Activated CD4-positive, CD25-positive, alpha-beta regulatory T cell (primary cell): Measurements from ENCODE around the gene FAM240B.

Experiments
- DNase-seq, 4 experiments: peaks; one replicate each; lab custom pipeline; 2025; lab: John Stamatoyannopoulos, UW

The FAM240B gene

GRCh38 chr9:38668791-38669466 lies 51.0 kb downstream of the FAM240B start:
- no peak for DNase-seq

- DNase-seq = no peak
Observed at GRCh38 chr9:38662763-38663593, 57.0 kb downstream of the FAM240B start.

- no peak for DNase-seq
Observed at GRCh38 chr9:38659538-38659937, 60.4 kb downstream of the FAM240B start.

- no peak for DNase-seq
Observed at GRCh38 chr9:38656896-38657295, 63.0 kb downstream of the FAM240B start.

- no peak for DNase-seq
Observed at GRCh38 chr9:38652486-38652885, 67.4 kb downstream of the FAM240B start.

- DNase-seq = no peak
Observed at GRCh38 chr9:38652044-38652443, 67.9 kb downstream of the FAM240B start.

GRCh38 chr9:38651400-38652042 lies 68.4 kb downstream of the FAM240B start:
- no peak for DNase-seq

GRCh38 chr9:38650564-38650963 lies 69.4 kb downstream of the FAM240B start:
- DNase-seq = no peak

GRCh38 chr9:38649731-38650363 lies 70.1 kb downstream of the FAM240B start:
- no peak for DNase-seq

- no peak for DNase-seq
Observed at GRCh38 chr9:38644601-38645000, 75.3 kb downstream of the FAM240B start.
